Thyroid gland (tissue), 4 donors: Measurements from ENCODE around the gene NAGA.

ENCODE experiments used
- POLR2A ChIP-seq, 2 donors: fragments of 450-650 bp; IDR thresholded peaks; one replicate each; pipeline ENCODE4 v1.6.1; 2017; ENCODE audit warnings: antibody characterized with exemption in 2 of 2, mild to moderate bottlenecking in 2 of 2, moderate library complexity in 1 of 2
- TF ChIP-seq, protein P1 (sequence below), 6 experiments: fragments of 200-600 bp in 3 of 6; fragments of 450-650 bp in 3 of 6; sonication (generic) in 3 of 6; IDR thresholded peaks; one replicate each; pipeline ENCODE4 v1.5.1; 2016 to 2019; ENCODE audit warnings: antibody characterized with exemption in 6 of 6, mild to moderate bottlenecking in 2 of 6, inconsistent platforms in 1 of 6, moderate library complexity in 1 of 6

DNA sequence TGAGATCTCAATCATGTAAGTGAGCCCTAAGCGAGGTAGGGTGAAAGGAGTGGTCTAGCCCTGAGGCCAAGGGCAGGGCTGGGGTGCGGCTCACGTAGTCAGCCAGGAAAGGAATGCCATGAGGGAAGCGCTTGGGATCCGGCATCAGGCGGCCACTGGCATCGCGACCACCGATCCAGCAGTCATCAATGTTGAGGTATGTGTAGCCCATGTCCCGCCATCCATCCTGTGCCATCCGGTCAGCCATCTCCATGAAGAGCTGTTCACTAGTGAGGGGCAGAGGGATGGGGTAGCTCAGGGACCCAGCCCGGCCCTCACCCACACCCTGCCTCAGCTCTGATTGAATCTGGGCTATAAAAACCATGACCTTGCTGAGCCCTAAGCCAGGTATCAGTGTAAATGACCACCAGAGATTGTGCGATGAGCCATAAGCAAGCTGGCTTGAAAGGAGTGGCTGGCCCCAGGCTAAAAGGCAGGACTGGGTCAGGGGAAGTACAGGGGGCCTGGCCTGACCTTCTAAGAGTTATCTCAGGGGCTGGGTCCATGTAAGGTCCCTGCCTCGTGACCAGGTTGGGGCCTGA, 2.9 kb downstream of the NAGA start:
- TF ChIP-seq, protein P1, sequence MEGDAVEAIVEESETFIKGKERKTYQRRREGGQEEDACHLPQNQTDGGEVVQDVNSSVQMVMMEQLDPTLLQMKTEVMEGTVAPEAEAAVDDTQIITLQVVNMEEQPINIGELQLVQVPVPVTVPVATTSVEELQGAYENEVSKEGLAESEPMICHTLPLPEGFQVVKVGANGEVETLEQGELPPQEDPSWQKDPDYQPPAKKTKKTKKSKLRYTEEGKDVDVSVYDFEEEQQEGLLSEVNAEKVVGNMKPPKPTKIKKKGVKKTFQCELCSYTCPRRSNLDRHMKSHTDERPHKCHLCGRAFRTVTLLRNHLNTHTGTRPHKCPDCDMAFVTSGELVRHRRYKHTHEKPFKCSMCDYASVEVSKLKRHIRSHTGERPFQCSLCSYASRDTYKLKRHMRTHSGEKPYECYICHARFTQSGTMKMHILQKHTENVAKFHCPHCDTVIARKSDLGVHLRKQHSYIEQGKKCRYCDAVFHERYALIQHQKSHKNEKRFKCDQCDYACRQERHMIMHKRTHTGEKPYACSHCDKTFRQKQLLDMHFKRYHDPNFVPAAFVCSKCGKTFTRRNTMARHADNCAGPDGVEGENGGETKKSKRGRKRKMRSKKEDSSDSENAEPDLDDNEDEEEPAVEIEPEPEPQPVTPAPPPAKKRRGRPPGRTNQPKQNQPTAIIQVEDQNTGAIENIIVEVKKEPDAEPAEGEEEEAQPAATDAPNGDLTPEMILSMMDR (IDR thresholded peaks at IDR 0.05), result no peak
- no peak for TF ChIP-seq POLR2A (IDR thresholded peaks at IDR 0.05)
